ENCODE results near the gene LARP4B.

DNA sequence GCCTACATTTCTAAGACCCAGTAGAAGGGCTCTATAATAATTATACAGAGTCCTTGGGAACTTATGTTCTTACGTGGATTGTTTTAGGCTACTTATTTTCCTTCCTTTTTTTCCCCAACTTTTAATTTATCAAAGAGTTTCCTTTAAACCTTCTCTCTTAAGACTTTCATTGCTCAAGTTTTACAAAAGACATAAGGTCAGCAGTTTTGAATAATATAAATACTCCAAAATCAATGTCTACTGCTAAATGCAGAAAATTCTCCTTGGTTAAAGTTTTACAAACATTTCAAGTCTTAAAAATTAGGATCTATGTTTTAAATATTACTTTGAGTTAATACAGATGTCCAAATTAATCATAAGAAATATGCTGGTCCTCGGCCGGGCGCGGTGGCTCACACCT lies 97.0 kb downstream of the LARP4B start:
- no peak for TF ChIP-seq GATA2 (IDR thresholded peaks at IDR 0.05; ENCODE audit: low read depth, low read length)
- no peak for TF ChIP-seq GATA3 (IDR thresholded peaks at IDR 0.05; ENCODE audit: low read depth, low read length)
